H1 (cell line): ENCODE results near the gene ZNF213. TPM values are rescaled to one million over a fixed set of nuclear protein-coding genes. Genes with fewer than 3 reads are reported as not detected.

Experiments used
- BRCA1 ChIP-seq: IDR thresholded peaks from 2 replicates; pipeline ENCODE4 v1.6.1; 2012; ENCODE audit warnings: low read depth, low read length, improper control_type of control experiment
- CHD7 ChIP-seq: fragments of 300-600 bp; sonication (generic); IDR thresholded peaks from 2 replicates; pipeline ENCODE4 v1.7.1; 2012; ENCODE audit warnings: low read length, moderate library complexity, mild to moderate bottlenecking, inconsistent platforms; ENCODE audit not compliant: insufficient replicate concordance
- CTCF ChIP-seq, 3 experiments: IDR thresholded peaks; 1 replicate in 2 of 3; 2 replicates in 1 of 3; pipeline versions ENCODE4 v1.5.1 to v1.6.1; 2011; ENCODE audit warnings: low read length in 3 of 3, mild to moderate bottlenecking in 3 of 3, inconsistent platforms in 2 of 3, low read depth in 1 of 3, moderate library complexity in 1 of 3; ENCODE audit not compliant: insufficient read depth in 1 of 3; ENCODE audit errors: control extremely low read depth in 1 of 3
- MAFK ChIP-seq: IDR thresholded peaks from 2 replicates; pipeline ENCODE4 v1.6.1; 2012; ENCODE audit warnings: low read depth, mild to moderate bottlenecking, improper control_type of control experiment, low read length
- NANOG ChIP-seq: IDR thresholded peaks from 2 replicates; pipeline ENCODE4 v1.6.1; 2011; ENCODE audit warnings: low read length, low read depth, mild to moderate bottlenecking, inconsistent platforms; ENCODE audit not compliant: insufficient read depth, poor library complexity, severe bottlenecking
- RAD21 ChIP-seq, 2 experiments: IDR thresholded peaks in 1 of 2; conservative IDR thresholded peaks in 1 of 2; 2 replicates each; pipeline ENCODE4 v1.6.1; 2011; ENCODE audit warnings: low read depth in 2 of 2, low read length in 2 of 2, improper control_type of control experiment in 1 of 2, inconsistent platforms in 1 of 2, mild to moderate bottlenecking in 1 of 2, moderate library complexity in 1 of 2
- TAF7 ChIP-seq: optimal IDR thresholded peaks from 2 replicates; pipeline ENCODE3; 2011; ENCODE audit warnings: low read depth, mild to moderate bottlenecking, inconsistent platforms, low read length, moderate library complexity, borderline replicate concordance
- polyA plus RNA-seq, 7 experiments: library from polyadenylated mRNA; depleted of rRNA in 3 of 7; stranded (reverse) in 5 of 7; unstranded in 2 of 7; fragments of >200 nt in 5 of 7; fragments of 200-250 nt in 2 of 7; gene quantifications; 1 replicate in 5 of 7; 2 replicates in 1 of 7; 4 replicates in 1 of 7; pipeline versions ENCODE4 v1.2.1 to v1.2.3, GENCODE V29; 2011 to 2013; ENCODE audit warnings: missing spikeins in 2 of 7, mixed read lengths in 2 of 7
- total RNA-seq: library from RNA; stranded (reverse); fragmentation: NEBNext Ultra II Directional; extraction: Animal tissue kit (Norgen Biotek cat#: 25700); gene quantifications from 2 replicates; pipeline ENCODE4 v1.2.1, GENCODE V29; 2021

Gene ZNF213
- total and polyA plus RNA-seq, 2 of the 8 experiments (the other 6 are each of a cell fraction or from before 2014, with no cell fraction given) = 1.6 to 6.9 TPM

- TF ChIP-seq CHD7 (no peak), NANOG (no peak), RAD21 (IDR thresholded peaks at IDR 0.05 in 1 of 2, conservative IDR thresholded peaks at IDR 0.05 in 1 of 2; ENCODE audit: low read depth in 2 of 2, low read length in 2 of 2) (no peak), MAFK (no peak), CTCF (IDR thresholded peaks at IDR 0.05; ENCODE audit: control extremely low read depth in 1 of 3, insufficient read depth in 1 of 3, low read depth in 1 of 3, low read length in 3 of 3) (no peak), TAF7 (no peak), BRCA1 (no peak)
Observed at GRCh38 chr16:3121851-3122467, 12.9 kb upstream of the ZNF213 start (continued).
